H1 (cell line): ENCODE data around the gene RGS16. TPM values are rescaled to one million over a fixed set of nuclear protein-coding genes. Genes with fewer than 3 reads are reported as not detected.

Source experiments
- CTCF ChIA-PET: fragments of 300-600 bp; sonication (Branson Sonifier 250); formaldehyde crosslinking; loops from one replicate; lab custom pipeline; 2021; ENCODE audit not compliant: partially characterized antibody; lab: Charles Lee
- POLR2A ChIA-PET: fragments of 300-600 bp; sonication (Branson Sonifier 250); formaldehyde crosslinking; loops from one replicate; lab custom pipeline; 2021; ENCODE audit warnings: inconsistent platforms; ENCODE audit not compliant: partially characterized antibody; lab: Charles Lee
- DNase-seq, 2 experiments: peaks; one replicate each; pipeline versions ENCODE4 v3.0.0 to v3.0.0-alpha.2; 2010 to 2022; ENCODE audit warnings: low spot score in 2 of 2, low read depth in 1 of 2, mixed read lengths in 1 of 2
- FAIRE-seq: peaks from 2 replicates; lab custom pipeline; 2011; peaks lifted over from hg19 to GRCh38; lab: Jason Lieb, UNC
- H2AFZ ChIP-seq: 2 replicates; pipeline ENCODE4 v1.8.1; 2012; ENCODE audit warnings: low read length, inconsistent platforms
- H2AK5ac ChIP-seq: 2 replicates; pipeline ENCODE4 v1.6.1; 2013; ENCODE audit warnings: low read depth, low read length
- H2BK120ac ChIP-seq: replicated peaks from 2 replicates; pipeline ENCODE3; 2013; ENCODE audit warnings: low read depth, low read length, inconsistent platforms
- H2BK12ac ChIP-seq: 2 replicates; pipeline ENCODE4 v1.6.1; 2013; ENCODE audit warnings: low read depth, low read length
- H2BK15ac ChIP-seq: 2 replicates; pipeline ENCODE4 v1.6.1; 2013; ENCODE audit warnings: low read length
- H2BK20ac ChIP-seq: 2 replicates; pipeline ENCODE4 v1.6.1; 2013; ENCODE audit warnings: low read length
- H2BK5ac ChIP-seq: 2 replicates; pipeline ENCODE4 v1.6.1; 2013; ENCODE audit warnings: low read depth, low read length
- H3K14ac ChIP-seq: 2 replicates; pipeline ENCODE4 v1.6.1; 2013; ENCODE audit warnings: inconsistent platforms; ENCODE audit not compliant: insufficient read length
- H3K18ac ChIP-seq: 2 replicates; pipeline ENCODE4 v1.6.1; 2013; ENCODE audit warnings: low read length; ENCODE audit errors: extremely low read depth
- H3K23ac ChIP-seq: 2 replicates; pipeline ENCODE4 v1.6.1; 2013; ENCODE audit warnings: inconsistent platforms; ENCODE audit not compliant: insufficient read length
- H3K23me2 ChIP-seq: 2 replicates; pipeline ENCODE4 v1.6.1; 2013; ENCODE audit warnings: low read depth, low read length
- H3K27ac ChIP-seq: 2 replicates; pipeline ENCODE4 v1.6.1; 2011; ENCODE audit warnings: low read depth, low read length, inconsistent platforms
- H3K27me3 ChIP-seq, 4 experiments: replicated peaks in 1 of 4; 1 replicate in 1 of 4; 2 replicates in 3 of 4; pipeline versions ENCODE4 v1.6.1 to v1.8.1; 2011 to 2013; ENCODE audit warnings: low read length in 3 of 4, mild to moderate bottlenecking in 3 of 4, inconsistent platforms in 2 of 4, mixed read lengths in 2 of 4, moderate library complexity in 1 of 4; ENCODE audit not compliant: control insufficient read depth in 3 of 4, insufficient read depth in 3 of 4; ENCODE audit errors: extremely low read depth in 1 of 4
- H3K36me3 ChIP-seq, 4 experiments: 2 replicates each; pipeline versions ENCODE4 v1.6.1 to v1.8.1; 2011 to 2013; ENCODE audit warnings: mild to moderate bottlenecking in 4 of 4, low read length in 3 of 4, moderate library complexity in 2 of 4, control low read depth in 1 of 4, inconsistent platforms in 1 of 4; ENCODE audit not compliant: insufficient read depth in 4 of 4, control insufficient read depth in 2 of 4
- H3K4ac ChIP-seq: replicated peaks from 2 replicates; pipeline ENCODE3; 2013; ENCODE audit warnings: low read length, low read depth, mixed read lengths, inconsistent platforms; ENCODE audit not compliant: insufficient read length
- H3K4me1 ChIP-seq, 4 experiments: replicated peaks in 1 of 4; 1 replicate in 1 of 4; 2 replicates in 3 of 4; pipeline versions ENCODE4 v1.6.1 to v1.8.1; 2011 to 2013; ENCODE audit warnings: low read length in 3 of 4, inconsistent platforms in 2 of 4, mixed read lengths in 1 of 4; ENCODE audit not compliant: insufficient read depth in 4 of 4, control insufficient read depth in 3 of 4
- H3K4me2 ChIP-seq, 2 experiments: 2 replicates each; pipeline versions ENCODE4 v1.6.1 to v1.8.1; 2011 to 2013; ENCODE audit warnings: low read depth in 2 of 2, low read length in 2 of 2, control low read depth in 1 of 2, inconsistent platforms in 1 of 2, mild to moderate bottlenecking in 1 of 2; ENCODE audit not compliant: insufficient read depth in 1 of 2
- H3K4me3 ChIP-seq, 4 experiments: fragments of 200-600, 300-600 bp in 1 of 4; sonication (generic), shearing (Covaris generic), sonication (Bioruptor Twin) in 1 of 4; 2 replicates each; pipeline versions ENCODE4 v1.5.1 to v1.8.1; 2011 to 2016; ENCODE audit warnings: low read length in 4 of 4, low read depth in 3 of 4, control low read depth in 2 of 4, inconsistent platforms in 2 of 4, mild to moderate bottlenecking in 2 of 4, mixed read lengths in 1 of 4, moderate library complexity in 1 of 4; ENCODE audit not compliant: insufficient read depth in 2 of 4; ENCODE audit errors: extremely low read depth in 1 of 4
- H3K56ac ChIP-seq: replicated peaks from 2 replicates; pipeline ENCODE3; 2013; ENCODE audit warnings: low read depth, mild to moderate bottlenecking, mixed read lengths, low read length, inconsistent platforms; ENCODE audit not compliant: insufficient read length
- H3K79me1 ChIP-seq: 2 replicates; pipeline ENCODE4 v1.6.1; 2013; ENCODE audit warnings: low read depth, low read length, control low read depth
- H3K79me2 ChIP-seq, 2 experiments: 2 replicates each; pipeline versions ENCODE4 v1.6.1 to v1.8.1; 2012 to 2013; ENCODE audit warnings: low read length in 2 of 2, mild to moderate bottlenecking in 2 of 2, inconsistent platforms in 1 of 2; ENCODE audit not compliant: insufficient read depth in 2 of 2, control insufficient read depth in 1 of 2
- H3K9ac ChIP-seq, 4 experiments: replicated peaks in 1 of 4; 1 replicate in 1 of 4; 2 replicates in 3 of 4; pipeline versions ENCODE4 v1.6.1 to v1.8.1; 2011 to 2013; ENCODE audit warnings: low read depth in 3 of 4, low read length in 3 of 4, control low read depth in 2 of 4, mild to moderate bottlenecking in 2 of 4, moderate library complexity in 2 of 4, inconsistent platforms in 1 of 4; ENCODE audit errors: extremely low read depth in 1 of 4
- H3K9me3 ChIP-seq, 2 experiments: 2 replicates each; pipeline versions ENCODE4 v1.6.1 to v1.8.1; 2012 to 2013; ENCODE audit warnings: mild to moderate bottlenecking in 2 of 2, moderate library complexity in 2 of 2, control low read depth in 1 of 2, inconsistent platforms in 1 of 2, low read depth in 1 of 2, low read length in 1 of 2, mixed read lengths in 1 of 2; ENCODE audit not compliant: insufficient read depth in 2 of 2
- H4K20me1 ChIP-seq, 2 experiments: replicated peaks in 1 of 2; 2 replicates each; pipeline versions ENCODE3 to v1.8.1; 2011 to 2013; ENCODE audit warnings: inconsistent platforms in 2 of 2, low read length in 2 of 2, mild to moderate bottlenecking in 1 of 2; ENCODE audit not compliant: insufficient read depth in 2 of 2, control insufficient read depth in 1 of 2
- H4K5ac ChIP-seq: 2 replicates; pipeline ENCODE4 v1.6.1; 2013; ENCODE audit warnings: low read length, low read depth, mixed read lengths, inconsistent platforms; ENCODE audit not compliant: insufficient read length
- H4K8ac ChIP-seq: 2 replicates; pipeline ENCODE4 v1.8.0; 2013; ENCODE audit warnings: mild to moderate bottlenecking, moderate library complexity, low read length, inconsistent platforms; ENCODE audit not compliant: insufficient read depth; ENCODE audit errors: extremely low read depth
- H4K91ac ChIP-seq: replicated peaks from 2 replicates; pipeline ENCODE3; 2013; ENCODE audit warnings: low read length, mixed read lengths, inconsistent platforms; ENCODE audit not compliant: insufficient read length
- BCL11A ChIP-seq, 2 experiments: IDR thresholded peaks; one replicate each; pipeline ENCODE4 v1.6.1; 2011; ENCODE audit warnings: low read depth in 2 of 2, low read length in 2 of 2, mild to moderate bottlenecking in 2 of 2
- BRCA1 ChIP-seq: IDR thresholded peaks from 2 replicates; pipeline ENCODE4 v1.6.1; 2012; ENCODE audit warnings: low read depth, low read length, improper control_type of control experiment
- CHD2 ChIP-seq: IDR thresholded peaks from 2 replicates; pipeline ENCODE4 v1.6.1; 2012; ENCODE audit warnings: low read length, improper control_type of control experiment
- CREB1 ChIP-seq: IDR thresholded peaks from 2 replicates; pipeline ENCODE4 v1.6.1; 2012; ENCODE audit warnings: inconsistent platforms
- CTBP2 ChIP-seq: IDR thresholded peaks from 2 replicates; pipeline ENCODE4 v1.7.0; 2011; ENCODE audit warnings: borderline replicate concordance, mild to moderate bottlenecking, moderate library complexity, mixed read lengths, low read length; ENCODE audit not compliant: insufficient read depth, insufficient read length
- EZH2 ChIP-seq: fragments of 200-600 bp; sonication (generic); IDR thresholded peaks from 2 replicates; pipeline ENCODE4 v1.7.1; 2012; ENCODE audit warnings: low read depth, mild to moderate bottlenecking, moderate library complexity, low read length, inconsistent platforms; ENCODE audit not compliant: severe bottlenecking
- GTF2F1 ChIP-seq: IDR thresholded peaks from 2 replicates; pipeline ENCODE4 v1.6.1; 2012; ENCODE audit warnings: low read depth, low read length, improper control_type of control experiment, borderline replicate concordance
- JUN ChIP-seq: IDR thresholded peaks from 2 replicates; pipeline ENCODE4 v1.6.1; 2011; ENCODE audit warnings: low read depth, mild to moderate bottlenecking, improper control_type of control experiment, low read length
- KDM5A ChIP-seq: fragments of 200-600 bp; IDR thresholded peaks from 2 replicates; pipeline ENCODE4 v1.7.1; 2012; ENCODE audit warnings: mild to moderate bottlenecking, low read length, inconsistent platforms, mixed read lengths
- PHF8 ChIP-seq: fragments of 200-600 bp; sonication (generic); conservative IDR thresholded peaks from 2 replicates; pipeline ENCODE4 v1.7.1; 2012; ENCODE audit warnings: low read depth, mild to moderate bottlenecking, inconsistent platforms, low read length, moderate library complexity
- POU5F1 ChIP-seq: IDR thresholded peaks from 2 replicates; pipeline ENCODE4 v1.6.1; 2011; ENCODE audit warnings: low read depth, mild to moderate bottlenecking, low read length, moderate library complexity
- SP4 ChIP-seq: IDR thresholded peaks from 2 replicates; pipeline ENCODE4 v1.6.1; 2012; ENCODE audit warnings: low read length, inconsistent platforms
- WGBS, 2 experiments: shearing (Covaris generic) in 1 of 2; methylation state at CpG; one replicate each; pipeline versions ENCODE4 v1.1.6 to v1.1.7; 2013 to 2015; ENCODE audit warnings: low lambda C conversion rate in 2 of 2, mixed read lengths in 2 of 2, inconsistent platforms in 1 of 2, low coverage in 1 of 2, missing lambda C conversion rate in 1 of 2; ENCODE audit not compliant: insufficient replicate concordance in 2 of 2, insufficient coverage in 1 of 2, insufficient read length in 1 of 2; ENCODE audit errors: extremely low coverage in 1 of 2, missing lambda C conversion rate in 1 of 2; 5-methylcytosine and 5-hydroxymethylcytosine counted together
- polyA plus RNA-seq, 7 experiments: library from polyadenylated mRNA; depleted of rRNA in 3 of 7; stranded (reverse) in 5 of 7; unstranded in 2 of 7; fragments of >200 nt in 5 of 7; fragments of 200-250 nt in 2 of 7; gene quantifications; 1 replicate in 5 of 7; 2 replicates in 1 of 7; 4 replicates in 1 of 7; pipeline versions ENCODE4 v1.2.1 to v1.2.3, GENCODE V29; 2011 to 2013; ENCODE audit warnings: missing spikeins in 2 of 7, mixed read lengths in 2 of 7
- total RNA-seq: library from RNA; stranded (reverse); fragmentation: NEBNext Ultra II Directional; extraction: Animal tissue kit (Norgen Biotek cat#: 25700); gene quantifications from 2 replicates; pipeline ENCODE4 v1.2.1, GENCODE V29; 2021

Gene RGS16
- total and polyA plus RNA-seq, 2 of the 8 experiments (the other 6 are each of a cell fraction or from before 2014, with no cell fraction given), result 5.7 to 9.8 TPM

GRCh38 chr1:182584746-182585145 lies 19.4 kb downstream of the RGS16 start:
- Histone ChIP-seq H2BK12ac (no peak overlapping the region), H3K4me3 (no peak overlapping the region), H3K79me1 (no peaks in the 10 kb centered on the region), H2BK15ac (no peak overlapping the region)
- TF ChIP-seq CTBP2, result no peak
- no peak for TF ChIP-seq KDM5A
- no peak for TF ChIP-seq GTF2F1
- TF ChIP-seq JUN, result no peak
- TF ChIP-seq SP4, result no peak
- no peak for TF ChIP-seq EZH2
- TF ChIP-seq BRCA1, result no peak
- no peak for TF ChIP-seq BCL11A (IDR thresholded peaks at IDR 0.05; ENCODE audit: low read depth in 2 of 2, low read length in 2 of 2)
- no peak for TF ChIP-seq POU5F1
- TF ChIP-seq PHF8, result no peak
- TF ChIP-seq CREB1, result no peak
- TF ChIP-seq CHD2, result no peak
- TF ChIP-seq, all 59 proteins: peak for 0
- POLR2A ChIA-PET, result no interaction called here
- Histone ChIP-seq H3K27me3 (no peaks in the 10 kb centered on the region), H3K9ac (no peak overlapping the region), H3K56ac (no peak overlapping the region), H3K14ac (no peak overlapping the region), H4K91ac (no peak overlapping the region), H2AK5ac (no peak overlapping the region), H2BK120ac (no peak overlapping the region), H3K79me2 (no peaks in the 10 kb centered on the region), H2BK5ac (no peak overlapping the region), H3K4ac (no peak overlapping the region), H3K4me1 (peaks cover 0 to 12% (median 2%) of the 10 kb centered on the region in 4 experiments; a peak in 4 of 7 replicates), H3K9me3 (no peaks in the 10 kb centered on the region), H3K27ac (no peak overlapping the region), H4K5ac (no peak overlapping the region), H3K36me3 (no peaks in the 10 kb centered on the region), H3K23ac (no peak overlapping the region), H2AFZ (no peak overlapping the region), H3K23me2 (no peaks in the 10 kb centered on the region), H4K8ac (no peak overlapping the region), H4K20me1 (no peaks in the 10 kb centered on the region), H3K18ac (no peak overlapping the region), H2BK20ac (no peak overlapping the region), H3K4me2 (no peak overlapping the region)
- CTCF ChIA-PET, result interaction anchor here (9.5 to 37.1 kb wide), 2 partner anchors 10 to 206 kb away, joined by 44 to 1131 read pairs; partner anchors contain the start of gene NPL
- no peak for FAIRE-seq
- no peak for DNase-seq
- 96% methylated on average over 4 of the region's 4 CpGs; no CpG with 5 or more reads in 1 of the 2 experiments for WGBS, 2 experiments
